BE2C (cell line): ENCODE data around the gene MZF1.

Experiments used
- DNase-seq: peaks from one replicate; pipeline ENCODE4 v3.0.0-alpha.2; 2020
- H3K27me3 ChIP-seq: fragments of 250-450 bp; sonication (Bioruptor Pico); 2 replicates; pipeline ENCODE4 v1.5.1; 2020; ENCODE audit warnings: mild to moderate bottlenecking
- H3K36me3 ChIP-seq: fragments of 250-450 bp; sonication (Bioruptor Pico); 2 replicates; pipeline ENCODE4 v1.5.1; 2020; ENCODE audit warnings: mild to moderate bottlenecking
- H3K4me1 ChIP-seq: fragments of 250-450 bp; sonication (Bioruptor Pico); 2 replicates; pipeline ENCODE4 v1.5.1; 2020
- H3K4me3 ChIP-seq: 2 replicates; pipeline ENCODE4 v1.5.1; 2011; ENCODE audit warnings: low read depth, low read length
- H3K9me3 ChIP-seq: fragments of 250-450 bp; sonication (Bioruptor Pico); 2 replicates; pipeline ENCODE4 v1.5.1; 2020
- CTCF ChIP-seq: IDR thresholded peaks from 2 replicates; pipeline ENCODE4 v1.5.1; 2012; ENCODE audit warnings: mild to moderate bottlenecking, low read depth, low read length

MZF1 gene

GRCh38 chr19:58518256-58519086 is 54.7 kb downstream of the MZF1 start:
- H3K9me3 ChIP-seq = no peaks in the 10 kb centered on the region
- no peaks in the 10 kb centered on the region; the same call in 1 of the 2 replicates for H3K4me1 ChIP-seq
- TF ChIP-seq CTCF = no peak
- peaks cover 7% of the 10 kb centered on the region; the same call in 1 of the 2 replicates for H3K36me3 ChIP-seq
- no peaks in the 10 kb centered on the region for H3K27me3 ChIP-seq
- DNase-seq = no peak
- peak overlapping the region; percentile 90 for H3K4me3 ChIP-seq

- TF ChIP-seq CTCF = no peak
- no peaks in the 10 kb centered on the region for H3K27me3 ChIP-seq
- DNase-seq = no peak
- H3K4me1 ChIP-seq = no peaks in the 10 kb centered on the region; the same call in 1 of the 2 replicates
- H3K36me3 ChIP-seq = peaks cover 7% of the 10 kb centered on the region; the same call in 1 of the 2 replicates
- no peaks in the 10 kb centered on the region for H3K9me3 ChIP-seq
- no peak overlapping the region for H3K4me3 ChIP-seq
Measured at GRCh38 chr19:58516964-58517833, 55.9 kb downstream of the MZF1 start.

- Histone ChIP-seq H3K36me3 (peaks cover 7% of the 10 kb centered on the region; the same call in 1 of the 2 replicates), H3K9me3 (no peaks in the 10 kb centered on the region), H3K4me1 (no peaks in the 10 kb centered on the region; the same call in 1 of the 2 replicates), H3K27me3 (no peaks in the 10 kb centered on the region), H3K4me3 (no peak overlapping the region)
- no peak for DNase-seq
- no peak for TF ChIP-seq CTCF
Measured at GRCh38 chr19:58516246-58516836, 56.8 kb downstream of the MZF1 start.

GRCh38 chr19:58515259-58515658 is 57.9 kb downstream of the MZF1 start:
- no peak for TF ChIP-seq CTCF
- H3K4me3 ChIP-seq = no peak overlapping the region

GRCh38 chr19:58514564-58515022 is 58.5 kb downstream of the MZF1 start:
- H3K4me3 ChIP-seq = peak overlapping the region; percentile 58
- H3K36me3 ChIP-seq = peaks cover 7% of the 10 kb centered on the region; the same call in 1 of the 2 replicates
- TF ChIP-seq CTCF = no peak
- no peak for DNase-seq
- no peaks in the 10 kb centered on the region for H3K27me3 ChIP-seq
- H3K9me3 ChIP-seq = no peaks in the 10 kb centered on the region
- H3K4me1 ChIP-seq = no peaks in the 10 kb centered on the region; the same call in 1 of the 2 replicates

More at GRCh38 chr19:58515259-58515658, 57.9 kb downstream of the MZF1 start:
- H3K4me1 ChIP-seq = no peaks in the 10 kb centered on the region; the same call in 1 of the 2 replicates
- no peaks in the 10 kb centered on the region for H3K27me3 ChIP-seq
- no peaks in the 10 kb centered on the region for H3K9me3 ChIP-seq
- no peak for DNase-seq
- peaks cover 7% of the 10 kb centered on the region; the same call in 1 of the 2 replicates for H3K36me3 ChIP-seq
